ENCODE results near the gene ST8SIA2. TPM values are rescaled to one million over a fixed set of nuclear protein-coding genes. Genes with fewer than 3 reads are reported as not detected.

The ST8SIA2 gene
- total and polyA plus RNA-seq, 7 donors: 0.03 to 0.79 (median 0.12) TPM; not detected in 4

DNA sequence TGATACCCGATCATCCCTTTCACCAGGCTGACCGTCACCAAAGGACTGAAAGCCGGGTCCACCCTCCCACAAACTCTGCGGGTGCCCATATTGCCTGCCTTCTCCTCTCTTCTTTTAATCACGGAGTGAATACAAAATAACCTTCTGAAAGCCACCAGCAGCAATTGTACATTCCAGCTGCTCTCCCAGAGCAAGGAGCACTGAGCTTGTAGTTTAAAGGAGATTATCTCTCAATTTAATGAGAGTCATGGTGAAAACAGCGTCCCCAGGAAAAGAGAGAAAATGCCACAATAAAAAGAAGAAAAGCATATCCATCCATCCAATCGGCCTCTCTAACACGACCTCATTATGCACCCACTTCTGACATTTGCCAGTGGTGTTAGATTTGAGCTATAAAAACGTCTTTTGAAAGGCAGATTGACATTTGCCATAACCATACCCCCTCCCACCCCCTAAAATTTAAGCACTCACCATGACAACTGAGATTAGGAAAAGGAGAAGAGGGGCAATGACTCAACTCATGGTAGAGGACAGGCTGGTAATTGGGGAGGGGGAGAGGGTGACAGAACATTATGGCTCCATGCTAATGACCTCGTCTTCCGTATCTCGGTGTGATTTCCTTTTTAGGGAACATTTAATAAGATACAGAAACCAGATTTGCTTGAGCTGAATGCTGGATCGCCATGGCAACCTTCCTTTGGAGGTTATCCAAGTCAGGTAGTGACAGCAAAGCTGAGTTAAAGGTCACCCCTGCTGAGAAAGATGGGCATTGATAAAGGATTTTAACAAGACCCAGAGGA is 106.2 kb downstream of the ST8SIA2 start:
- Histone ChIP-seq H3K27ac (no peak overlapping the region), H3K27me3 (ENCODE audit: insufficient read depth in 3 of 3, low read length in 2 of 3) (peaks cover 0 to 3% (median 3%) of the 10 kb centered on the region in 3 donors), H3K36me3 (ENCODE audit: insufficient read depth in 1 of 2, low read depth in 1 of 2) (no peaks in the 10 kb centered on the region), H3K4me3 (no peak overlapping the region), H3K9me3 (no peaks in the 10 kb centered on the region), H3K4me1 (no peaks in the 10 kb centered on the region)
- intact Hi-C loops (cut with DNase I): no loop called here
- ATAC-seq (no peak), DNase-seq (no peak)
- WGBS, 3 donors: 71 to 76% (median 72%) methylated on average over 13 of the region's 13 CpGs
- TF ChIP-seq, protein P1, sequence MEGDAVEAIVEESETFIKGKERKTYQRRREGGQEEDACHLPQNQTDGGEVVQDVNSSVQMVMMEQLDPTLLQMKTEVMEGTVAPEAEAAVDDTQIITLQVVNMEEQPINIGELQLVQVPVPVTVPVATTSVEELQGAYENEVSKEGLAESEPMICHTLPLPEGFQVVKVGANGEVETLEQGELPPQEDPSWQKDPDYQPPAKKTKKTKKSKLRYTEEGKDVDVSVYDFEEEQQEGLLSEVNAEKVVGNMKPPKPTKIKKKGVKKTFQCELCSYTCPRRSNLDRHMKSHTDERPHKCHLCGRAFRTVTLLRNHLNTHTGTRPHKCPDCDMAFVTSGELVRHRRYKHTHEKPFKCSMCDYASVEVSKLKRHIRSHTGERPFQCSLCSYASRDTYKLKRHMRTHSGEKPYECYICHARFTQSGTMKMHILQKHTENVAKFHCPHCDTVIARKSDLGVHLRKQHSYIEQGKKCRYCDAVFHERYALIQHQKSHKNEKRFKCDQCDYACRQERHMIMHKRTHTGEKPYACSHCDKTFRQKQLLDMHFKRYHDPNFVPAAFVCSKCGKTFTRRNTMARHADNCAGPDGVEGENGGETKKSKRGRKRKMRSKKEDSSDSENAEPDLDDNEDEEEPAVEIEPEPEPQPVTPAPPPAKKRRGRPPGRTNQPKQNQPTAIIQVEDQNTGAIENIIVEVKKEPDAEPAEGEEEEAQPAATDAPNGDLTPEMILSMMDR (IDR thresholded peaks at IDR 0.05): no peak

DNA sequence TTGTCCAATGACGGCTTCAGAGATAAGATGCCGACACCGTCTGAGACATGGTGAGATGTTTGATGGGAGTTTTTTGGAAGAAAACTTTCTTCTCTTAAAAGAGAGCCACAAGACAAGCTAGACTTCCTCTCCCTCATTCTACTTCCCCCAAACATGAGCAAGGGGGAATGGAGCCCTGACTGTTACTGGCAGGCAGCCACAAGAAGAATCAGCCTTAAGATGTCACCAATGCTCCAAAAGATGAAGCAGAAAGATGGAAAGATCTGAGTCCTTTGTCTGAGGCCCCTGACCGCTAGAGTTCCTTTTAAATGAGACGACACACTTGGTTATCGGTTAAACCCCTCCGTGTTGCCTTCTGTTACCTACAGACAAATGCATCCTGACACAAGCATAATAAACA is 108.7 kb downstream of the ST8SIA2 start:
- Histone ChIP-seq H3K9me3 (no peaks in the 10 kb centered on the region), H3K4me1 (no peaks in the 10 kb centered on the region), H3K36me3 (ENCODE audit: insufficient read depth in 1 of 2, low read depth in 1 of 2) (no peaks in the 10 kb centered on the region), H3K27me3 (ENCODE audit: insufficient read depth in 3 of 3, low read length in 2 of 3) (peaks cover 0 to 3% (median 3%) of the 10 kb centered on the region in 3 donors), H3K27ac (no peak overlapping the region), H3K4me3 (no peak overlapping the region)
- DNase-seq: no peak
- WGBS, 3 donors: 89 to 96% (median 94%) methylated on average over 7 of the region's 7 CpGs
- no peak for ATAC-seq
- TF ChIP-seq, protein P1 (IDR thresholded peaks at IDR 0.05): no peak
- intact Hi-C loops (cut with DNase I): no loop called here

DNA sequence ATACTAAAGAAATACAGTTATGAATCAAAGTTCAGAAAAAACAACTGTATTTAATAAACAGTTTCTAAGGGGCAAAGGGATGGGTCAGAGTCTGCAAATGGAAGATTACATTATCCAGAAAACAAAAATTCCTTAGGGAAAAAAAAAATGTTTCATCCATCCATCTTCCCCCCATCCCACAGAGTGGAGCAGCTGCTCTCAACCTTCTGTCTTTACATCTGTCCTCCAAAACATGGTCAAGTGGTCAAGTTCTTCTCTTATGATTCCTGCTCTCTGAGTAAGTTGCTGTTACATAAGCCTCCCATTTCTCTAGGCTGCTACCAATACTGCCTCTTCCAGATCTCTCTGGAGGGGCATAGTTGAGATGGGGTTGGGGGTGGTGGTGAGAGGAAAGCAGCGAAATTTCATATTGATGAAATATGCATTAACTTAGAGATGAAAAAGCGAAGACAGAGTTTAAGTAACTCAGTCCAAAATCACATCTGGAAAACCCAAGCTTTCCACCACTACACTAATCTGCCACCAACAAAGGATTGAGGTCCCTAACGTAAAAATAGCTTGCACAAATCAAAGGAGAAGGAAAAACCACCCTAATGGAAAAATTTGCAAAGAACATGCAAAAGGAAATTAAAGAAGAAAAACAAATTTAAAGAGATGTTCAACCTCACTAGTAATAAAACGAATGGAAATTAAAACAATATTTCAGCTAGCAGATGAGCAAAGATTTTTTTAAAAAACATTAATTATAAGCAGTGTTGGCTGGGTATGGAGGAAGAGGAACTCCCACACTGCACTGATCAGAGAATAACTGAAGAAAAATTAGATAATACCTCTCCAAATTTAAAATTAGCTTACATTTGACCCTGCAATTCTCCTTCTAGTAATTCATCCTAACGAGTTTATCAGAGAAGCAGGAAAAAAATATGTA is 109.5 kb downstream of the ST8SIA2 start:
- 74 to 75% (median 74%) methylated on average over 5 of the region's 5 CpGs for WGBS, 3 donors
- intact Hi-C loops (cut with DNase I): no loop called here
- Histone ChIP-seq H3K27ac (no peak overlapping the region), H3K27me3 (ENCODE audit: insufficient read depth in 3 of 3, low read length in 2 of 3) (peaks cover 0 to 3% (median 3%) of the 10 kb centered on the region in 3 donors), H3K4me3 (no peak overlapping the region), H3K9me3 (no peaks in the 10 kb centered on the region), H3K36me3 (ENCODE audit: insufficient read depth in 1 of 2, low read depth in 1 of 2) (no peaks in the 10 kb centered on the region), H3K4me1 (no peaks in the 10 kb centered on the region)
- TF ChIP-seq, protein P1 (IDR thresholded peaks at IDR 0.05): no peak
- ATAC-seq (no peak), DNase-seq (no peak)

DNA sequence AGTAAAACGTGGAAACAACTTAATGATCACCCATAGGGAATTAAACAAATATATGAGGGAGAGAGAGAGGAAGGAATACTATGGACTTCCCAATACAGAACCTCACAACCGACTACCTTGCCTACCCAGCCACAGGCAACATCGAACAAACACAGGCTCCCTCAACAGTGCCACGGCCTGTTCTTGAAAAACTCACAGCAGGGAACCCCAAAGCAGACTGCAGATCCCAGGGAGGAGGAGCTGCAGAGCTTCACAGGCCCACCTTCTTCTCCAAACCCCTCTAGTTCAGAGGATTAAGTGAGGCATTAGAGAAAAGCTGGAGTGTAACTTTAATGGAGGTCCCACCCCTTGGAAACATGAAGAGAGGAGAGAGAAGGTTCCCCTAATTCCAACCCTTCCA is 110.2 kb downstream of the ST8SIA2 start:
- WGBS, 3 donors: 63 to 72% (median 67%) methylated on average over 4 of the region's 4 CpGs

More for the DNA sequence above, 110.2 kb downstream of the ST8SIA2 start:
- H3K4me1 ChIP-seq: no peaks in the 10 kb centered on the region
- no peaks in the 10 kb centered on the region for H3K9me3 ChIP-seq
- H3K27ac ChIP-seq: no peak overlapping the region
- TF ChIP-seq, protein P1 (IDR thresholded peaks at IDR 0.05): no peak
- peaks cover 0 to 3% (median 2%) of the 10 kb centered on the region in 3 donors for H3K27me3 ChIP-seq (ENCODE audit: insufficient read depth in 3 of 3, low read length in 2 of 3)
- no peaks in the 10 kb centered on the region for H3K36me3 ChIP-seq (ENCODE audit: insufficient read depth in 1 of 2, low read depth in 1 of 2)
- no peak for ATAC-seq
- intact Hi-C loops (cut with DNase I): no loop called here
- H3K4me3 ChIP-seq: no peak overlapping the region
- no peak for DNase-seq

All from psoas muscle (tissue), 8 donors.